OCI-LY1 (cell line): ENCODE data around the gene GNAI2.

Experiments
- H2AFZ ChIP-seq: fragments of 200-600 bp; sonication (generic), shearing (Covaris generic); 2 replicates; pipeline ENCODE4 v1.6.0; 2014; ENCODE audit warnings: antibody characterized with exemption, mild to moderate bottlenecking, low read length
- H3F3A ChIP-seq: fragments of 200-600 bp; sonication (generic), shearing (Covaris generic); 2 replicates; pipeline ENCODE4 v1.6.0; 2014; ENCODE audit warnings: mild to moderate bottlenecking, antibody characterized with exemption, low read length, moderate library complexity; ENCODE audit not compliant: insufficient read depth
- H3K27ac ChIP-seq: fragments of 200-600 bp; sonication (generic); 2 replicates; pipeline ENCODE4 v1.5.1; 2014; ENCODE audit warnings: low read length, mixed run types, mild to moderate bottlenecking, low read depth; ENCODE audit not compliant: poor library complexity, severe bottlenecking
- H3K27me3 ChIP-seq: fragments of 200-600 bp; sonication (generic); 2 replicates; pipeline ENCODE4 v1.6.0; 2014; ENCODE audit warnings: antibody characterized with exemption, mild to moderate bottlenecking, low read length, moderate library complexity; ENCODE audit not compliant: insufficient read depth
- H3K36me3 ChIP-seq: fragments of 200-600 bp; sonication (generic); 2 replicates; pipeline ENCODE4 v1.6.1; 2014; ENCODE audit warnings: mild to moderate bottlenecking, antibody characterized with exemption, low read length, moderate library complexity, mixed read lengths; ENCODE audit not compliant: insufficient read depth
- H3K4me1 ChIP-seq: fragments of 200-600 bp; sonication (generic); 2 replicates; pipeline ENCODE4 v1.5.1; 2014; ENCODE audit warnings: mild to moderate bottlenecking, low read length, moderate library complexity; ENCODE audit not compliant: insufficient read depth, severe bottlenecking
- H3K4me2 ChIP-seq: fragments of 200-600 bp; sonication (generic), shearing (Covaris generic); 2 replicates; pipeline ENCODE4 v1.6.1; 2014; ENCODE audit warnings: low read length
- H3K4me3 ChIP-seq: fragments of 200-600 bp; sonication (generic); 2 replicates; pipeline ENCODE4 v1.5.1; 2014; ENCODE audit warnings: low read length, low read depth, mild to moderate bottlenecking, mixed read lengths; ENCODE audit not compliant: poor library complexity, severe bottlenecking
- H3K79me2 ChIP-seq: fragments of 200-600 bp; shearing (Covaris generic); 2 replicates; pipeline ENCODE4 v1.6.1; 2016; ENCODE audit warnings: mixed run types, low read length, mixed read lengths; ENCODE audit not compliant: insufficient read depth
- H3K9ac ChIP-seq: fragments of 200-600 bp; sonication (generic), shearing (Covaris generic); 2 replicates; pipeline ENCODE4 v1.6.1; 2014; ENCODE audit warnings: mild to moderate bottlenecking, low read length, mixed read lengths
- H3K9me2 ChIP-seq: fragments of 200-600 bp; sonication (generic), shearing (Covaris generic); 2 replicates; pipeline ENCODE4 v1.6.1; 2014; ENCODE audit warnings: low read depth, mild to moderate bottlenecking, low read length, mixed read lengths
- H3K9me3 ChIP-seq: fragments of 200-600 bp; shearing (Covaris generic); 2 replicates; pipeline ENCODE4 v1.6.1; 2014; ENCODE audit warnings: low read length, mixed read lengths
- H4K20me1 ChIP-seq: fragments of 200-600 bp; sonication (generic), shearing (Covaris generic); 2 replicates; pipeline ENCODE4 v1.6.0; 2016; ENCODE audit warnings: mild to moderate bottlenecking, low read length; ENCODE audit not compliant: insufficient read depth
- CTCF ChIP-seq: fragments of 200-600 bp; sonication (generic), shearing (Covaris generic); IDR thresholded peaks from 2 replicates; pipeline ENCODE4 v1.5.1; 2017; ENCODE audit warnings: mild to moderate bottlenecking, antibody characterized with exemption, low read length, moderate library complexity, mixed read lengths
- EZH2 ChIP-seq: fragments of 200-600 bp; sonication (generic), shearing (Covaris generic); IDR thresholded peaks from 2 replicates; pipeline ENCODE4 v1.8.0; 2017; ENCODE audit warnings: borderline replicate concordance, mixed run types, mild to moderate bottlenecking, antibody characterized with exemption, low read length, moderate library complexity, mixed read lengths

The GNAI2 gene

GRCh38 chr3:50236484-50237132 lies 604 bp downstream of the GNAI2 start:
- Histone ChIP-seq H3K27ac (peak overlapping the region; percentile 78), H4K20me1 (no peaks in the 10 kb centered on the region), H3F3A (no peaks in the 10 kb centered on the region), H3K9me2 (no peaks in the 10 kb centered on the region), H2AFZ (no peak overlapping the region), H3K9me3 (no peaks in the 10 kb centered on the region), H3K4me1 (peaks cover 40% of the 10 kb centered on the region), H3K36me3 (peaks cover 9% of the 10 kb centered on the region; the same call in 1 of the 2 replicates), H3K9ac (peak overlapping the region; percentile 88), H3K27me3 (no peaks in the 10 kb centered on the region), H3K79me2 (peaks cover 28% of the 10 kb centered on the region), H3K4me2 (peak overlapping the region; percentile 98), H3K4me3 (peak overlapping the region; percentile 93)
- TF ChIP-seq CTCF (no peak), EZH2 (no peak)

- H3K9ac ChIP-seq: peak overlapping the region; percentile 88
- H3K27me3 ChIP-seq: no peaks in the 10 kb centered on the region
- H3K4me3 ChIP-seq: peak overlapping the region; percentile 93
- H3K4me1 ChIP-seq: peaks cover 46% of the 10 kb centered on the region
- peaks cover 28% of the 10 kb centered on the region for H3K79me2 ChIP-seq
- H2AFZ ChIP-seq: no peak overlapping the region
- peaks cover 9% of the 10 kb centered on the region; the same call in 1 of the 2 replicates for H3K36me3 ChIP-seq
- no peaks in the 10 kb centered on the region for H3K9me2 ChIP-seq
- H4K20me1 ChIP-seq: no peaks in the 10 kb centered on the region
- peak overlapping the region; percentile 78 for H3K27ac ChIP-seq
- H3K4me2 ChIP-seq: peak overlapping the region; percentile 98
- no peaks in the 10 kb centered on the region for H3F3A ChIP-seq
- TF ChIP-seq CTCF (no peak), EZH2 (no peak)
- H3K9me3 ChIP-seq: no peaks in the 10 kb centered on the region
Observed at GRCh38 chr3:50237133-50237651, 1.2 kb downstream of the GNAI2 start.

GRCh38 chr3:50237754-50238548 lies 1.9 kb downstream of the GNAI2 start:
- no peak overlapping the region for H2AFZ ChIP-seq

More at GRCh38 chr3:50237754-50238548, 1.9 kb downstream of the GNAI2 start:
- H3K4me3 ChIP-seq: peak overlapping the region; percentile 93
- H3K4me2 ChIP-seq: peak overlapping the region; percentile 98
- no peaks in the 10 kb centered on the region for H3K9me2 ChIP-seq
- peaks cover 9% of the 10 kb centered on the region; the same call in 1 of the 2 replicates for H3K36me3 ChIP-seq
- no peaks in the 10 kb centered on the region for H3F3A ChIP-seq
- H3K9me3 ChIP-seq: no peaks in the 10 kb centered on the region
- no peaks in the 10 kb centered on the region for H4K20me1 ChIP-seq
- no peaks in the 10 kb centered on the region for H3K27me3 ChIP-seq
- peak overlapping the region; percentile 88 for H3K9ac ChIP-seq
- TF ChIP-seq EZH2 (no peak), CTCF (no peak)
- peak overlapping the region; percentile 78 for H3K27ac ChIP-seq
- peaks cover 28% of the 10 kb centered on the region for H3K79me2 ChIP-seq
- H3K4me1 ChIP-seq: peaks cover 54% of the 10 kb centered on the region
